HepG2 (cell line): ENCODE data around the gene GNA12. TPM values are rescaled to one million over a fixed set of nuclear protein-coding genes. Genes with fewer than 3 reads are reported as not detected.

Experiments used
- AGO1 ChIP-seq: fragments of 200-400 bp; formaldehyde crosslinking; IDR thresholded peaks from 2 replicates; pipeline ENCODE4 v1.6.1; 2017; ENCODE audit warnings: mild to moderate bottlenecking, low read depth, low read length, moderate library complexity; ENCODE audit not compliant: poor library complexity, severe bottlenecking
- GTF2F1 ChIP-seq: fragments of 150-350 bp; IDR thresholded peaks from 2 replicates; pipeline ENCODE4 v1.6.1; 2014; ENCODE audit warnings: low read length
- HNRNPK ChIP-seq: fragments of 200-400 bp; formaldehyde crosslinking; IDR thresholded peaks from 2 replicates; pipeline ENCODE4 v1.6.1; 2018; ENCODE audit warnings: low read length, low read depth, moderate library complexity, mild to moderate bottlenecking; ENCODE audit not compliant: poor library complexity, severe bottlenecking
- NFKB2 ChIP-seq: sonication (generic); formaldehyde crosslinking; IDR thresholded peaks from 2 replicates; pipeline ENCODE4 v1.4.0; 2020; ENCODE audit warnings: missing genetic modification reagents, borderline replicate concordance
- NFYB ChIP-seq: sonication (generic); formaldehyde crosslinking; IDR thresholded peaks from 2 replicates; pipeline ENCODE4 v1.4.0; 2020; ENCODE audit warnings: missing genetic modification reagents
- NR1H2 ChIP-seq: sonication (generic); formaldehyde crosslinking; IDR thresholded peaks from 2 replicates; pipeline ENCODE4 v1.8.1; 2022; ENCODE audit warnings: low read depth, missing genetic modification reagents, borderline replicate concordance
- RFX5 ChIP-seq: IDR thresholded peaks from 2 replicates; pipeline ENCODE4 v1.6.1; 2011; ENCODE audit warnings: low read depth, low read length, improper control_type of control experiment
- RNF2 ChIP-seq: fragments of 450-650 bp; conservative IDR thresholded peaks from 2 replicates; pipeline ENCODE4 v1.6.1; 2016; ENCODE audit warnings: low read depth
- SRF ChIP-seq: IDR thresholded peaks from 2 replicates; pipeline ENCODE4 v1.6.1; 2011; ENCODE audit warnings: mild to moderate bottlenecking, low read depth, low read length, moderate library complexity
- ZNF337 ChIP-seq: sonication (generic); formaldehyde crosslinking; IDR thresholded peaks from 2 replicates; pipeline ENCODE4 v1.5.1; 2020; ENCODE audit warnings: missing genetic modification reagents, low read depth, mild to moderate bottlenecking, borderline replicate concordance
- ZNF44 ChIP-seq: sonication (generic); formaldehyde crosslinking; IDR thresholded peaks from 2 replicates; pipeline ENCODE4 v1.5.1; 2020; ENCODE audit warnings: mild to moderate bottlenecking, missing genetic modification reagents
- ZNF660 ChIP-seq: sonication (generic); formaldehyde crosslinking; IDR thresholded peaks from 2 replicates; pipeline ENCODE4 v1.5.1; 2020; ENCODE audit warnings: mild to moderate bottlenecking, low read depth, missing genetic modification reagents, borderline replicate concordance
- ZNF75D ChIP-seq: sonication (generic); formaldehyde crosslinking; IDR thresholded peaks from 2 replicates; pipeline ENCODE4 v1.8.1; 2023; ENCODE audit warnings: missing genetic modification reagents, mild to moderate bottlenecking, borderline replicate concordance
- ZSCAN12 ChIP-seq: sonication (generic); formaldehyde crosslinking; IDR thresholded peaks from 2 replicates; pipeline ENCODE4 v1.9.0; 2021; ENCODE audit warnings: mild to moderate bottlenecking, missing genetic modification reagents
- polyA plus RNA-seq, 8 experiments: library from polyadenylated mRNA; depleted of rRNA in 3 of 8; stranded (reverse) in 7 of 8; unstranded in 1 of 8; fragments of >200 nt; fragmentation: Illumina TruSeq in 4 of 8; extraction: Trizol in 4 of 8; gene quantifications; 2 replicates each; pipeline versions ENCODE4 v1.2.1 to v1.2.3, GENCODE V29; 2011 to 2016; ENCODE audit warnings: low read depth in 4 of 8, missing spikeins in 1 of 8, mixed read lengths in 1 of 8; ENCODE audit not compliant: insufficient read depth in 1 of 8
- total RNA-seq, 5 experiments: library from RNA; depleted of rRNA; stranded (reverse); fragments of >200 nt; fragmentation: Illumina TruSeq; extraction: Trizol; gene quantifications; 2 replicates each; pipeline ENCODE4 v1.2.3, GENCODE V29; 2016; ENCODE audit warnings: low read depth in 1 of 5
- TF ChIP-seq, protein P1 (sequence below): sonication (generic); formaldehyde crosslinking; IDR thresholded peaks from 2 replicates; pipeline ENCODE4 v1.4.0; 2020; ENCODE audit warnings: mild to moderate bottlenecking, missing genetic modification reagents
- TF ChIP-seq, protein P2 (sequence below): sonication (generic); formaldehyde crosslinking; IDR thresholded peaks from 2 replicates; pipeline ENCODE4 v1.4.0; 2020; ENCODE audit warnings: missing genetic modification reagents, mild to moderate bottlenecking, borderline replicate concordance
- TF ChIP-seq, protein P3 (sequence below): sonication (generic); formaldehyde crosslinking; IDR thresholded peaks from 2 replicates; pipeline ENCODE4 v1.5.0; 2020; ENCODE audit warnings: missing genetic modification reagents
- TF ChIP-seq, protein P4 (sequence below): sonication (generic); formaldehyde crosslinking; IDR thresholded peaks from 2 replicates; pipeline ENCODE4 v1.4.0; 2020; ENCODE audit warnings: missing genetic modification reagents
- TF ChIP-seq, protein P5 (sequence below): sonication (generic); formaldehyde crosslinking; IDR thresholded peaks from 2 replicates; pipeline ENCODE4 v1.9.0; 2021; ENCODE audit warnings: mild to moderate bottlenecking, missing genetic modification reagents

GNA12 gene
- total and polyA plus RNA-seq, 2 of the 13 experiments (the other 11 are each of a cell fraction or from before 2014, with no cell fraction given) = 16.2 to 50.9 TPM

DNA sequence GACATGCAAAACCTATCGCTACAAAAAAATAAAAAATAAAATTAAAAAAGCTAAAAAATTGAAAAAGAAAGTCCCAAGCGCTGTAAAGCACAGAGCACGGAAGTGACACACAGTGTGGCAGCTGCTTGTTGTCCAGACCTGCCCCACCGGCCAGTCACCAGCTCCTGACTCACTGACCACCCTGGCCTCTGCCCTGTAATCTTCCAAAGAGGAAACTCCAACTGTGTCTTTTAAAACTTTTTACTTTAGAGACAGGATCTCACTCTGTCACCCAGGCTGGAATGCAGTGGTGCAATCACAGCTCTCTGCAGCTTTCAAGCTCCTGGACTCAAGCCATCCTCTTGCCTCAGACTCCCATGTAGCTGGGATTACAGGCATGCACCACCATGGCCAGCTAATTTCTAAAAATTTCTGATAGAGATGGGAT lies 23.6 kb downstream of the GNA12 start (continued):
- TF ChIP-seq, protein P1, sequence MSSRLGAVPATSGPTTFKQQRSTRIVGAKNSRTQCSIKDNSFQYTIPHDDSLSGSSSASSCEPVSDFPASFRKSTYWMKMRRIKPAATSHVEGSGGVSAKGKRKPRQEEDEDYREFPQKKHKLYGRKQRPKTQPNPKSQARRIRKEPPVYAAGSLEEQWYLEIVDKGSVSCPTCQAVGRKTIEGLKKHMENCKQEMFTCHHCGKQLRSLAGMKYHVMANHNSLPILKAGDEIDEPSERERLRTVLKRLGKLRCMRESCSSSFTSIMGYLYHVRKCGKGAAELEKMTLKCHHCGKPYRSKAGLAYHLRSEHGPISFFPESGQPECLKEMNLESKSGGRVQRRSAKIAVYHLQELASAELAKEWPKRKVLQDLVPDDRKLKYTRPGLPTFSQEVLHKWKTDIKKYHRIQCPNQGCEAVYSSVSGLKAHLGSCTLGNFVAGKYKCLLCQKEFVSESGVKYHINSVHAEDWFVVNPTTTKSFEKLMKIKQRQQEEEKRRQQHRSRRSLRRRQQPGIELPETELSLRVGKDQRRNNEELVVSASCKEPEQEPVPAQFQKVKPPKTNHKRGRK (CRISPR knock-in tag) = no peak
- TF ChIP-seq ZSCAN12 (CRISPR knock-in tag) (no peak), RFX5 (no peak), ZNF337 (CRISPR knock-in tag) (no peak), GTF2F1 (no peak), NFKB2 (CRISPR knock-in tag) (no peak), RNF2 (no peak), ZNF44 (CRISPR knock-in tag) (no peak), NR1H2 (CRISPR knock-in tag) (no peak), SRF (no peak), NFYB (CRISPR knock-in tag) (no peak), AGO1 (no peak), ZNF75D (CRISPR knock-in tag) (no peak), HNRNPK (no peak), ZNF660 (CRISPR knock-in tag) (no peak)
- TF ChIP-seq, protein P2, sequence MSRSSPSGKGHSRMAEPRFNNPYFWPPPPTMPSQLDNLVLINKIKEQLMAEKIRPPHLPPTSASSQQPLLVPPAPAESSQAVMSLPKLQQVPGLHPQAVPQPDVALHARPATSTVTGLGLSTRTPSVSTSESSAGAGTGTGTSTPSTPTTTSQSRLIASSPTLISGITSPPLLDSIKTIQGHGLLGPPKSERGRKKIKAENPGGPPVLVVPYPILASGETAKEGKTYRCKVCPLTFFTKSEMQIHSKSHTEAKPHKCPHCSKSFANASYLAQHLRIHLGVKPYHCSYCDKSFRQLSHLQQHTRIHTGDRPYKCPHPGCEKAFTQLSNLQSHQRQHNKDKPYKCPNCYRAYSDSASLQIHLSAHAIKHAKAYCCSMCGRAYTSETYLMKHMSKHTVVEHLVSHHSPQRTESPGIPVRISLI (CRISPR knock-in tag) = 0 out of 2 replicates have a peak, but pooled peaks have one; percentile 25
- TF ChIP-seq, protein P3, sequence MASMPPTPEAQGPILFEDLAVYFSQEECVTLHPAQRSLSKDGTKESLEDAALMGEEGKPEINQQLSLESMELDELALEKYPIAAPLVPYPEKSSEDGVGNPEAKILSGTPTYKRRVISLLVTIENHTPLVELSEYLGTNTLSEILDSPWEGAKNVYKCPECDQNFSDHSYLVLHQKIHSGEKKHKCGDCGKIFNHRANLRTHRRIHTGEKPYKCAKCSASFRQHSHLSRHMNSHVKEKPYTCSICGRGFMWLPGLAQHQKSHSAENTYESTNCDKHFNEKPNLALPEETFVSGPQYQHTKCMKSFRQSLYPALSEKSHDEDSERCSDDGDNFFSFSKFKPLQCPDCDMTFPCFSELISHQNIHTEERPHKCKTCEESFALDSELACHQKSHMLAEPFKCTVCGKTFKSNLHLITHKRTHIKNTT (CRISPR knock-in tag) = no peak
- TF ChIP-seq, protein P4, sequence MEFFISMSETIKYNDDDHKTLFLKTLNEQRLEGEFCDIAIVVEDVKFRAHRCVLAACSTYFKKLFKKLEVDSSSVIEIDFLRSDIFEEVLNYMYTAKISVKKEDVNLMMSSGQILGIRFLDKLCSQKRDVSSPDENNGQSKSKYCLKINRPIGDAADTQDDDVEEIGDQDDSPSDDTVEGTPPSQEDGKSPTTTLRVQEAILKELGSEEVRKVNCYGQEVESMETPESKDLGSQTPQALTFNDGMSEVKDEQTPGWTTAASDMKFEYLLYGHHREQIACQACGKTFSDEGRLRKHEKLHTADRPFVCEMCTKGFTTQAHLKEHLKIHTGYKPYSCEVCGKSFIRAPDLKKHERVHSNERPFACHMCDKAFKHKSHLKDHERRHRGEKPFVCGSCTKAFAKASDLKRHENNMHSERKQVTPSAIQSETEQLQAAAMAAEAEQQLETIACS (CRISPR knock-in tag) = no peak
- TF ChIP-seq, protein P5, sequence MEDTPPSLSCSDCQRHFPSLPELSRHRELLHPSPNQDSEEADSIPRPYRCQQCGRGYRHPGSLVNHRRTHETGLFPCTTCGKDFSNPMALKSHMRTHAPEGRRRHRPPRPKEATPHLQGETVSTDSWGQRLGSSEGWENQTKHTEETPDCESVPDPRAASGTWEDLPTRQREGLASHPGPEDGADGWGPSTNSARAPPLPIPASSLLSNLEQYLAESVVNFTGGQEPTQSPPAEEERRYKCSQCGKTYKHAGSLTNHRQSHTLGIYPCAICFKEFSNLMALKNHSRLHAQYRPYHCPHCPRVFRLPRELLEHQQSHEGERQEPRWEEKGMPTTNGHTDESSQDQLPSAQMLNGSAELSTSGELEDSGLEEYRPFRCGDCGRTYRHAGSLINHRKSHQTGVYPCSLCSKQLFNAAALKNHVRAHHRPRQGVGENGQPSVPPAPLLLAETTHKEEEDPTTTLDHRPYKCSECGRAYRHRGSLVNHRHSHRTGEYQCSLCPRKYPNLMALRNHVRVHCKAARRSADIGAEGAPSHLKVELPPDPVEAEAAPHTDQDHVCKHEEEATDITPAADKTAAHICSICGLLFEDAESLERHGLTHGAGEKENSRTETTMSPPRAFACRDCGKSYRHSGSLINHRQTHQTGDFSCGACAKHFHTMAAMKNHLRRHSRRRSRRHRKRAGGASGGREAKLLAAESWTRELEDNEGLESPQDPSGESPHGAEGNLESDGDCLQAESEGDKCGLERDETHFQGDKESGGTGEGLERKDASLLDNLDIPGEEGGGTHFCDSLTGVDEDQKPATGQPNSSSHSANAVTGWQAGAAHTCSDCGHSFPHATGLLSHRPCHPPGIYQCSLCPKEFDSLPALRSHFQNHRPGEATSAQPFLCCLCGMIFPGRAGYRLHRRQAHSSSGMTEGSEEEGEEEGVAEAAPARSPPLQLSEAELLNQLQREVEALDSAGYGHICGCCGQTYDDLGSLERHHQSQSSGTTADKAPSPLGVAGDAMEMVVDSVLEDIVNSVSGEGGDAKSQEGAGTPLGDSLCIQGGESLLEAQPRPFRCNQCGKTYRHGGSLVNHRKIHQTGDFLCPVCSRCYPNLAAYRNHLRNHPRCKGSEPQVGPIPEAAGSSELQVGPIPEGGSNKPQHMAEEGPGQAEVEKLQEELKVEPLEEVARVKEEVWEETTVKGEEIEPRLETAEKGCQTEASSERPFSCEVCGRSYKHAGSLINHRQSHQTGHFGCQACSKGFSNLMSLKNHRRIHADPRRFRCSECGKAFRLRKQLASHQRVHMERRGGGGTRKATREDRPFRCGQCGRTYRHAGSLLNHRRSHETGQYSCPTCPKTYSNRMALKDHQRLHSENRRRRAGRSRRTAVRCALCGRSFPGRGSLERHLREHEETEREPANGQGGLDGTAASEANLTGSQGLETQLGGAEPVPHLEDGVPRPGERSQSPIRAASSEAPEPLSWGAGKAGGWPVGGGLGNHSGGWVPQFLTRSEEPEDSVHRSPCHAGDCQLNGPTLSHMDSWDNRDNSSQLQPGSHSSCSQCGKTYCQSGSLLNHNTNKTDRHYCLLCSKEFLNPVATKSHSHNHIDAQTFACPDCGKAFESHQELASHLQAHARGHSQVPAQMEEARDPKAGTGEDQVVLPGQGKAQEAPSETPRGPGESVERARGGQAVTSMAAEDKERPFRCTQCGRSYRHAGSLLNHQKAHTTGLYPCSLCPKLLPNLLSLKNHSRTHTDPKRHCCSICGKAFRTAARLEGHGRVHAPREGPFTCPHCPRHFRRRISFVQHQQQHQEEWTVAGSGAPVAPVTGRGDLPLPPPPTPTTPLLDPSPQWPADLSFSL (CRISPR knock-in tag) = no peak
